WTC11 (cell line): ENCODE results near the gene ZNF813.
"Not testable (repeated sequence)": the region's sequence is repeated elsewhere in the genome, so short reads cannot be mapped to it uniquely, and the experiment has no call there.

Experiments
- CBFB ChIP-seq: sonication (generic); formaldehyde crosslinking; IDR thresholded peaks from 2 replicates; pipeline ENCODE4 v1.8.1; 2022; ENCODE audit warnings: mild to moderate bottlenecking, low read depth, missing genetic modification reagents
- CREB1 ChIP-seq: sonication (generic); formaldehyde crosslinking; IDR thresholded peaks from 2 replicates; pipeline ENCODE4 v1.8.0; 2023; ENCODE audit warnings: mild to moderate bottlenecking, missing genetic modification reagents
- CTCF ChIP-seq: fragments of 200-600 bp; IDR thresholded peaks from 2 replicates; pipeline ENCODE4 v1.8.0; 2022; ENCODE audit warnings: antibody characterized with exemption
- ESRRA ChIP-seq: sonication (generic); formaldehyde crosslinking; IDR thresholded peaks from 2 replicates; pipeline ENCODE4 v1.8.1; 2022; ENCODE audit warnings: mild to moderate bottlenecking, missing genetic modification reagents, borderline replicate concordance
- HMGXB4 ChIP-seq: sonication (generic); formaldehyde crosslinking; IDR thresholded peaks from 2 replicates; pipeline ENCODE4 v1.8.1; 2023; ENCODE audit warnings: mild to moderate bottlenecking, moderate library complexity, missing genetic modification reagents
- MAX ChIP-seq: sonication (generic); formaldehyde crosslinking; IDR thresholded peaks from 2 replicates; pipeline ENCODE4 v1.8.0; 2022; ENCODE audit warnings: mild to moderate bottlenecking, missing genetic modification reagents
- NR3C1 ChIP-seq: sonication (generic); formaldehyde crosslinking; conservative IDR thresholded peaks from 2 replicates; pipeline ENCODE4 v1.8.1; 2023; ENCODE audit warnings: low read depth, mild to moderate bottlenecking, missing genetic modification reagents
- SP1 ChIP-seq: sonication (generic); formaldehyde crosslinking; conservative IDR thresholded peaks from 2 replicates; pipeline ENCODE4 v1.8.1; 2022; ENCODE audit warnings: missing genetic modification reagents
- TCF7 ChIP-seq: sonication (generic); formaldehyde crosslinking; IDR thresholded peaks from 2 replicates; pipeline ENCODE4 v1.8.0; 2022; ENCODE audit warnings: mild to moderate bottlenecking, low read depth, missing genetic modification reagents, moderate library complexity
- ZBTB21 ChIP-seq: sonication (generic); formaldehyde crosslinking; IDR thresholded peaks from 2 replicates; pipeline ENCODE4 v1.8.1; 2023; ENCODE audit warnings: mild to moderate bottlenecking, missing genetic modification reagents, borderline replicate concordance
- ZNF396 ChIP-seq: fragments of 250-450 bp; sonication (Bioruptor Pico); IDR thresholded peaks from 2 replicates; pipeline ENCODE4 v1.8.0; 2021; ENCODE audit warnings: mild to moderate bottlenecking, moderate library complexity, borderline replicate concordance

- TF ChIP-seq ZBTB21; CTCF; HMGXB4 (CRISPR knock-in tag); MAX (CRISPR knock-in tag); CBFB (CRISPR knock-in tag); ZNF396 (CRISPR knock-in tag); TCF7; CREB1 (CRISPR knock-in tag); NR3C1 (CRISPR knock-in tag); SP1; ESRRA: not testable (repeated sequence)
Measured at GRCh38 chr19:53503671-53504364, 36.3 kb downstream of the ZNF813 start.
